HG03442 (cell line): ENCODE data around the gene RIMKLA.

Experiments used
- ATAC-seq: cut with Tn5 transposase; IDR thresholded peaks from one replicate; pipeline ENCODE4 v1.9.1; 2021; ENCODE audit warnings: mild to moderate bottlenecking, moderate library complexity; ENCODE audit not compliant: unreplicated experiment

Gene RIMKLA

GRCh38 chr1:42370876-42371549 is 9.6 kb upstream of the RIMKLA start:
- no peak for ATAC-seq

GRCh38 chr1:42372796-42373195 is 7.8 kb upstream of the RIMKLA start:
- ATAC-seq: no peak

- peak; percentile 34 for ATAC-seq
Observed at GRCh38 chr1:42379794-42380585, 602 bp upstream of the RIMKLA start.

- no peak for ATAC-seq
Observed at GRCh38 chr1:42381280-42381673, 685 bp downstream of the RIMKLA start.

GRCh38 chr1:42385283-42385682 is 4.7 kb downstream of the RIMKLA start:
- no peak for ATAC-seq

- no peak for ATAC-seq
Observed at GRCh38 chr1:42386051-42386450, 5.5 kb downstream of the RIMKLA start.

GRCh38 chr1:42392255-42392654 is 11.7 kb downstream of the RIMKLA start:
- no peak for ATAC-seq

- ATAC-seq: no peak
Observed at GRCh38 chr1:42392967-42393848, 12.6 kb downstream of the RIMKLA start.

- ATAC-seq: no peak
Observed at GRCh38 chr1:42399315-42400100, 18.9 kb downstream of the RIMKLA start.

- ATAC-seq: no peak
Observed at GRCh38 chr1:42403880-42404400, 23.3 kb downstream of the RIMKLA start.

- ATAC-seq: no peak
Observed at GRCh38 chr1:42414551-42415496, 34.2 kb downstream of the RIMKLA start.

- no peak for ATAC-seq
Observed at GRCh38 chr1:42417166-42417565, 36.6 kb downstream of the RIMKLA start.

- no peak for ATAC-seq
Observed at GRCh38 chr1:42418516-42418915, 37.9 kb downstream of the RIMKLA start.

GRCh38 chr1:42419126-42419821 is 38.7 kb downstream of the RIMKLA start:
- no peak for ATAC-seq

GRCh38 chr1:42420121-42420520 is 39.5 kb downstream of the RIMKLA start:
- ATAC-seq: no peak

- ATAC-seq: no peak
Observed at GRCh38 chr1:42420911-42421585, 40.5 kb downstream of the RIMKLA start.

GRCh38 chr1:42422737-42423136 is 42.1 kb downstream of the RIMKLA start:
- ATAC-seq: no peak

- ATAC-seq: no peak
Observed at GRCh38 chr1:42423681-42424080, 43.1 kb downstream of the RIMKLA start.
